WTC11 (cell line): ENCODE data around the gene HBG1.

Experiments
- E2F1 ChIP-seq: sonication (generic); formaldehyde crosslinking; IDR thresholded peaks from 2 replicates; pipeline ENCODE4 v1.8.0; 2022; ENCODE audit warnings: mild to moderate bottlenecking, missing genetic modification reagents
- E2F4 ChIP-seq: sonication (generic); formaldehyde crosslinking; IDR thresholded peaks from 2 replicates; pipeline ENCODE4 v1.8.1; 2022; ENCODE audit warnings: low read depth, mild to moderate bottlenecking, moderate library complexity, missing genetic modification reagents, borderline replicate concordance
- SMAD3 ChIP-seq: sonication (generic); formaldehyde crosslinking; IDR thresholded peaks from 2 replicates; pipeline ENCODE4 v1.8.0; 2022; ENCODE audit warnings: missing genetic modification reagents, mild to moderate bottlenecking, borderline replicate concordance
- TF ChIP-seq, protein P1 (sequence below): fragments of 200-600 bp; IDR thresholded peaks from 2 replicates; pipeline ENCODE4 v1.8.0; 2022; ENCODE audit warnings: antibody characterized with exemption

DNA sequence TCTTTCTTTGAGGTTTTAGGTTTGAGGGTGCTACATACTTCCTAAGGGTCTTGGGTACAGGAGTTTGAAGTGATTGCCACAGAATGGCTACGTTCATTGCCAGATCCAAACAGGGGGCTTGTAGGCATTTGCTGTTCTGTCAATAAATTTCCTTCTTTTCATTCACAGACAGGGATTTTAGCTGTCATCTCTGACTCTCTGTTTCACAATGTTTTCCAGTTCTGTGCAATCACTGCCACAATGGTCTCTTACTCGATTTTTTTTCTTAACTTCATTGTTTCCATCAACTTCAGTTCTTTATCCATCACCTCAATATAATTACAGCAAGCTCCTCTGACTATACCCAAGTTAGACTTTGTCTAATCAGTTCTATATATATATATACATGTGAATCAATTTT lies 9.2 kb downstream of the HBG1 start:
- TF ChIP-seq, protein P1, sequence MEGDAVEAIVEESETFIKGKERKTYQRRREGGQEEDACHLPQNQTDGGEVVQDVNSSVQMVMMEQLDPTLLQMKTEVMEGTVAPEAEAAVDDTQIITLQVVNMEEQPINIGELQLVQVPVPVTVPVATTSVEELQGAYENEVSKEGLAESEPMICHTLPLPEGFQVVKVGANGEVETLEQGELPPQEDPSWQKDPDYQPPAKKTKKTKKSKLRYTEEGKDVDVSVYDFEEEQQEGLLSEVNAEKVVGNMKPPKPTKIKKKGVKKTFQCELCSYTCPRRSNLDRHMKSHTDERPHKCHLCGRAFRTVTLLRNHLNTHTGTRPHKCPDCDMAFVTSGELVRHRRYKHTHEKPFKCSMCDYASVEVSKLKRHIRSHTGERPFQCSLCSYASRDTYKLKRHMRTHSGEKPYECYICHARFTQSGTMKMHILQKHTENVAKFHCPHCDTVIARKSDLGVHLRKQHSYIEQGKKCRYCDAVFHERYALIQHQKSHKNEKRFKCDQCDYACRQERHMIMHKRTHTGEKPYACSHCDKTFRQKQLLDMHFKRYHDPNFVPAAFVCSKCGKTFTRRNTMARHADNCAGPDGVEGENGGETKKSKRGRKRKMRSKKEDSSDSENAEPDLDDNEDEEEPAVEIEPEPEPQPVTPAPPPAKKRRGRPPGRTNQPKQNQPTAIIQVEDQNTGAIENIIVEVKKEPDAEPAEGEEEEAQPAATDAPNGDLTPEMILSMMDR, result no peak
- no peak for TF ChIP-seq SMAD3 (CRISPR knock-in tag)
- TF ChIP-seq E2F1 (CRISPR knock-in tag), result no peak
- TF ChIP-seq E2F4, result no peak
